Adrenal gland (tissue), 5 donors: ENCODE measurements around the gene RAD51B.

Experiments
- CTCF ChIP-seq, 6 experiments: fragments of 450-650 bp in 4 of 6; fragments of 200-600 bp in 2 of 6; sonication (generic) in 1 of 6; IDR thresholded peaks; 1 replicate in 5 of 6; 2 replicates in 1 of 6; pipeline versions ENCODE4 v1.5.1 to v1.8.0; 2016 to 2021; ENCODE audit warnings: antibody characterized with exemption in 6 of 6, mild to moderate bottlenecking in 2 of 6, moderate library complexity in 1 of 6
- POLR2A ChIP-seq, 2 donors: fragments of 450-650 bp; IDR thresholded peaks; one replicate each; pipeline ENCODE4 v1.6.1; 2017; ENCODE audit warnings: antibody characterized with exemption in 2 of 2, mild to moderate bottlenecking in 2 of 2, moderate library complexity in 1 of 2
- donor health status: DM: no; HTN: no; CAD: no.

- TF ChIP-seq POLR2A (IDR thresholded peaks at IDR 0.05): no peak
- no peak for TF ChIP-seq CTCF (IDR thresholded peaks at IDR 0.05)
Measured at GRCh38 chr14:68355415-68355814, 535.8 kb downstream of the RAD51B start.
